ENCODE data around the gene RIMKLA.

The RIMKLA gene

GRCh38 chr1:42392967-42393848, 12.6 kb downstream of the RIMKLA start:
- H3K4me3 ChIP-seq (ENCODE audit: low read length): no peak overlapping the region
- no peak for TF ChIP-seq CTCF (IDR thresholded peaks at IDR 0.05; ENCODE audit: insufficient read depth, low read depth, low read length, missing control alignments)
- no peak for DNase-seq (ENCODE audit: low read depth)

GRCh38 chr1:42399315-42400100, 18.9 kb downstream of the RIMKLA start:
- no peak overlapping the region for H3K4me3 ChIP-seq (ENCODE audit: low read length)
- no peak for DNase-seq (ENCODE audit: low read depth)
- TF ChIP-seq CTCF (IDR thresholded peaks at IDR 0.05; ENCODE audit: insufficient read depth, low read depth, low read length, missing control alignments): no peak

GRCh38 chr1:42403880-42404400, 23.3 kb downstream of the RIMKLA start:
- no peak for TF ChIP-seq CTCF (IDR thresholded peaks at IDR 0.05; ENCODE audit: insufficient read depth, low read depth, low read length, missing control alignments)
- DNase-seq (ENCODE audit: low read depth): no peak
- no peak overlapping the region for H3K4me3 ChIP-seq (ENCODE audit: low read length)

GRCh38 chr1:42414551-42415496, 34.2 kb downstream of the RIMKLA start:
- H3K4me3 ChIP-seq (ENCODE audit: low read length): no peak overlapping the region
- no peak for TF ChIP-seq CTCF (IDR thresholded peaks at IDR 0.05; ENCODE audit: insufficient read depth, low read depth, low read length, missing control alignments)
- no peak for DNase-seq (ENCODE audit: low read depth)

- no peak for DNase-seq (ENCODE audit: low read depth)
- no peak overlapping the region for H3K4me3 ChIP-seq (ENCODE audit: low read length)
- no peak for TF ChIP-seq CTCF (IDR thresholded peaks at IDR 0.05; ENCODE audit: insufficient read depth, low read depth, low read length, missing control alignments)
Measured at GRCh38 chr1:42417166-42417565, 36.6 kb downstream of the RIMKLA start.

GRCh38 chr1:42418516-42418915, 37.9 kb downstream of the RIMKLA start:
- no peak for DNase-seq (ENCODE audit: low read depth)
- no peak for TF ChIP-seq CTCF (IDR thresholded peaks at IDR 0.05; ENCODE audit: insufficient read depth, low read depth, low read length, missing control alignments)
- H3K4me3 ChIP-seq (ENCODE audit: low read length): no peak overlapping the region

All from epithelial cell of esophagus (primary cell).